Measurements from ENCODE around the gene PKP4.

- TF ChIP-seq CTCF (conservative IDR thresholded peaks at IDR 0.05) (no peak), ZFX (IDR thresholded peaks at IDR 0.05) (no peak)
Measured at GRCh38 chr2:158690823-158691222, 234.1 kb downstream of the PKP4 start.
